ENCODE measurements around the gene FFAR4.

DNA sequence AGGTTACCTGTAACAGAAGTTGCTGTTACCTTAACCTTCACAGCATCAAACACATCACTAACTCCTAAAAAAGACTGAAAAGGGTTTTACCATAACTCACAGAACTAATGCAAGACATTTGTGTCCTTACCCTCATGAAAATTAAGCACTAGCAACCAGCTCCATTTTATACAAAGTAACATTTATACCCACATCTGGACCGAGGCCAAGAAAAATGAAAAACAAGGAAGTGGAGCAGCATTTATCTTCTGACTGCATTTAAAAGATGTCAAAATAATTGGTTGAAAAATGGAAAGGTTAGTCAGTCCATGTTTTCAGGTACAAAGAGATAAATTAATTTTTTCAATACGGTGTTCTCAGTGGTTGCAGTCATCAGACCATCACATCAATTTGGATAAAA, 37.7 kb downstream of the FFAR4 start:
- TF ChIP-seq, protein P1, sequence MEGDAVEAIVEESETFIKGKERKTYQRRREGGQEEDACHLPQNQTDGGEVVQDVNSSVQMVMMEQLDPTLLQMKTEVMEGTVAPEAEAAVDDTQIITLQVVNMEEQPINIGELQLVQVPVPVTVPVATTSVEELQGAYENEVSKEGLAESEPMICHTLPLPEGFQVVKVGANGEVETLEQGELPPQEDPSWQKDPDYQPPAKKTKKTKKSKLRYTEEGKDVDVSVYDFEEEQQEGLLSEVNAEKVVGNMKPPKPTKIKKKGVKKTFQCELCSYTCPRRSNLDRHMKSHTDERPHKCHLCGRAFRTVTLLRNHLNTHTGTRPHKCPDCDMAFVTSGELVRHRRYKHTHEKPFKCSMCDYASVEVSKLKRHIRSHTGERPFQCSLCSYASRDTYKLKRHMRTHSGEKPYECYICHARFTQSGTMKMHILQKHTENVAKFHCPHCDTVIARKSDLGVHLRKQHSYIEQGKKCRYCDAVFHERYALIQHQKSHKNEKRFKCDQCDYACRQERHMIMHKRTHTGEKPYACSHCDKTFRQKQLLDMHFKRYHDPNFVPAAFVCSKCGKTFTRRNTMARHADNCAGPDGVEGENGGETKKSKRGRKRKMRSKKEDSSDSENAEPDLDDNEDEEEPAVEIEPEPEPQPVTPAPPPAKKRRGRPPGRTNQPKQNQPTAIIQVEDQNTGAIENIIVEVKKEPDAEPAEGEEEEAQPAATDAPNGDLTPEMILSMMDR (IDR thresholded peaks at IDR 0.05) = no peak
- TF ChIP-seq POLR2A (IDR thresholded peaks at IDR 0.05) = no peak
